CD8-positive, alpha-beta memory T cell (primary cell): ENCODE measurements around the gene RAB15. TPM values are rescaled to one million over a fixed set of nuclear protein-coding genes. Genes with fewer than 3 reads are reported as not detected.

Experiments
- CTCF ChIA-PET: fragments of 350-600 bp; sonication (Branson Sonifier 250); formaldehyde crosslinking; loops from one replicate; lab custom pipeline; 2021; ENCODE audit warnings: antibody characterized with exemption; lab: Charles Lee
- POLR2A ChIA-PET: fragments of 350-600 bp; sonication (Branson Sonifier 250); formaldehyde crosslinking; loops from one replicate; lab custom pipeline; 2021; ENCODE audit warnings: antibody characterized with exemption; lab: Charles Lee
- DNase-seq, 5 donors: peaks; one replicate each; pipeline versions ENCODE4 v3.0.0 to v3.0.0-alpha.2; 2020 to 2022; ENCODE audit warnings: mixed read lengths in 1 of 5
- H3K27ac ChIP-seq: one replicate; pipeline ENCODE4 v1.7.0; 2013; ENCODE audit warnings: low read depth, mild to moderate bottlenecking, low read length, moderate library complexity
- H3K27me3 ChIP-seq: 2 replicates; pipeline ENCODE4 v1.7.0; 2013; ENCODE audit warnings: low read length, mild to moderate bottlenecking; ENCODE audit not compliant: insufficient read depth, poor library complexity, severe bottlenecking
- H3K36me3 ChIP-seq: 2 replicates; pipeline ENCODE4 v1.7.0; 2013; ENCODE audit warnings: mild to moderate bottlenecking, low read length, moderate library complexity; ENCODE audit not compliant: insufficient read depth
- H3K4me1 ChIP-seq: 2 replicates; pipeline ENCODE4 v1.7.0; 2013; ENCODE audit warnings: mild to moderate bottlenecking, low read length, moderate library complexity; ENCODE audit not compliant: insufficient read depth
- H3K4me3 ChIP-seq: 2 replicates; pipeline ENCODE4 v1.7.0; 2013; ENCODE audit warnings: mild to moderate bottlenecking, low read length
- H3K9me3 ChIP-seq: 2 replicates; pipeline ENCODE4 v1.7.0; 2013; ENCODE audit warnings: mild to moderate bottlenecking, low read length
- H3K27ac Mint-ChIP-seq, 8 donors: one replicate each; pipeline ENCODE4 v1.8.0; 2020 to 2021; ENCODE audit warnings: mixed read lengths in 8 of 8, mild to moderate bottlenecking in 6 of 8, inconsistent platforms in 3 of 8, moderate library complexity in 3 of 8
- H3K27me3 Mint-ChIP-seq, 2 donors: one replicate each; pipeline ENCODE4 v1.8.0; 2020 to 2021; ENCODE audit warnings: mixed read lengths in 2 of 2, mild to moderate bottlenecking in 1 of 2, moderate library complexity in 1 of 2
- H3K36me3 Mint-ChIP-seq, 3 donors: one replicate each; pipeline ENCODE4 v1.8.0; 2020 to 2021; ENCODE audit warnings: mixed read lengths in 3 of 3, inconsistent platforms in 1 of 3, mild to moderate bottlenecking in 1 of 3
- H3K4me1 Mint-ChIP-seq, 3 donors: one replicate each; pipeline ENCODE4 v1.8.0; 2020 to 2021; ENCODE audit warnings: mixed read lengths in 3 of 3, inconsistent platforms in 1 of 3, mild to moderate bottlenecking in 1 of 3
- H3K4me3 Mint-ChIP-seq, 7 donors: one replicate each; pipeline ENCODE4 v1.8.0; 2020 to 2021; ENCODE audit warnings: mixed read lengths in 7 of 7, mild to moderate bottlenecking in 6 of 7, moderate library complexity in 4 of 7, inconsistent platforms in 2 of 7
- H3K9me3 Mint-ChIP-seq, 5 donors: one replicate each; pipeline ENCODE4 v1.8.0; 2020 to 2022; ENCODE audit warnings: mixed read lengths in 5 of 5, mild to moderate bottlenecking in 3 of 5, moderate library complexity in 2 of 5, inconsistent platforms in 1 of 5
- polyA plus RNA-seq: library from polyadenylated mRNA; unstranded; fragments of 300-500 nt; fragmentation: Illumina TruSeq; gene quantifications from one replicate; pipeline ENCODE4 v1.2.3, GENCODE V29; 2021
- total RNA-seq, 2 experiments: library from RNA; stranded (reverse); gene quantifications; one replicate each; pipeline ENCODE4 v1.2.3, GENCODE V29; 2021

RAB15 gene
- total and polyA plus RNA-seq, 3 experiments from 2014 or later = 4.2 to 4.9 (median 4.7) TPM

- peaks cover 11 to 54% (median 19%) of the 10 kb centered on the region in 3 donors for H3K36me3 Mint-ChIP-seq
- H3K27ac Mint-ChIP-seq = peak overlapping the region; percentile 3 to 89 (median 58)
- H3K4me1 ChIP-seq = peaks cover 68% of the 10 kb centered on the region
- no peak for DNase-seq
- H3K27ac ChIP-seq = no peak overlapping the region
- peak overlapping the region in 1 of 7 donors; percentile 8 for H3K4me3 Mint-ChIP-seq
- H3K36me3 ChIP-seq = peaks cover 22% of the 10 kb centered on the region
- H3K9me3 ChIP-seq = no peaks in the 10 kb centered on the region
- H3K27me3 ChIP-seq = no peaks in the 10 kb centered on the region
- H3K9me3 Mint-ChIP-seq = no peaks in the 10 kb centered on the region
- H3K27me3 Mint-ChIP-seq = no peaks in the 10 kb centered on the region
- ChIA-PET POLR2A (interaction anchor here (0.6 kb wide), 1 partner anchor 49 kb away, joined by 4 read pairs; no protein-coding TSS in a partner anchor), CTCF (interaction anchor here (1.8 to 3.8 kb wide), 2 partner anchors 10 to 35 kb away, joined by 8 to 12 read pairs; no protein-coding TSS in a partner anchor)
- peaks cover 31 to 42% (median 36%) of the 10 kb centered on the region in 3 donors for H3K4me1 Mint-ChIP-seq
- H3K4me3 ChIP-seq = no peak overlapping the region
Observed at GRCh38 chr14:64926398-64926995, 45.6 kb downstream of the RAB15 start.

DNA sequence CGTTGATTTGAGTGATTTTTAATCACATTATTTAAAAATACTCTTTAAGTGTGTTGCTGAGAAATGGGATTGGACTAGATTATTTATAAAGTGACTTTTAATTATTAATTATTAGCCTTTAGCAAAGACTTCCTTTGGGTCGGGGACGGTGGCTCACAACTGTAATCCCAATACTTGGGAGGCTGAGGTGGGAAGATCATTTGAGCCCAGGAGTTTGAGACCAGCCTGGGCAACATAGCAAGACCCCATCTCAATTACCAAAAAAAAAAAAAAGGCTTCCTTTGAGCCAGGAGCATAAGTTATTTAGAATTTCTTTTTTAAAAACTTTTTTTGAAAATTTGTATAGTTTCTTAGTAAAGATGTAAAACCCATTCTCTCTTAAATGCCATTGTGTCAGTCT is 49.1 kb downstream of the RAB15 start:
- Mint-ChIP-seq H3K36me3 (peaks cover 11 to 57% (median 23%) of the 10 kb centered on the region in 3 donors), H3K27me3 (no peaks in the 10 kb centered on the region), H3K27ac (peak overlapping the region in 2 of 8 donors; percentile 14 to 42), H3K4me1 (peaks cover 64 to 74% (median 65%) of the 10 kb centered on the region in 3 donors), H3K9me3 (no peaks in the 10 kb centered on the region), H3K4me3 (no peak overlapping the region)
- H3K27ac ChIP-seq = no peak overlapping the region
- ChIA-PET CTCF (interaction anchor here (1.0 kb wide), 1 partner anchor 31 kb away, joined by 3 read pairs; no protein-coding TSS in a partner anchor), POLR2A (interaction anchor here (0.7 kb wide), 1 partner anchor 599 kb away, joined by 4 read pairs; no protein-coding TSS in a partner anchor)
- H3K9me3 ChIP-seq = no peaks in the 10 kb centered on the region
- peaks cover 19% of the 10 kb centered on the region for H3K36me3 ChIP-seq
- no peaks in the 10 kb centered on the region for H3K27me3 ChIP-seq
- peaks cover 61% of the 10 kb centered on the region for H3K4me1 ChIP-seq
- no peak overlapping the region for H3K4me3 ChIP-seq
- DNase-seq = no peak

- H3K4me1 ChIP-seq = peaks cover 72% of the 10 kb centered on the region
- Mint-ChIP-seq H3K4me3 (peak overlapping the region in 1 of 7 donors; percentile 3), H3K36me3 (peaks cover 7 to 45% (median 21%) of the 10 kb centered on the region in 3 donors), H3K9me3 (no peaks in the 10 kb centered on the region), H3K27ac (peak overlapping the region in 3 of 8 donors; percentile 54 to 80 (median 66)), H3K4me1 (peaks cover 72 to 86% (median 85%) of the 10 kb centered on the region in 3 donors), H3K27me3 (no peaks in the 10 kb centered on the region)
- H3K27ac ChIP-seq = no peak overlapping the region
- no peaks in the 10 kb centered on the region for H3K27me3 ChIP-seq
- CTCF ChIA-PET = no interaction called here
- H3K36me3 ChIP-seq = peaks cover 10% of the 10 kb centered on the region
- no peak for DNase-seq
- H3K4me3 ChIP-seq = no peak overlapping the region
- POLR2A ChIA-PET = no interaction called here
- H3K9me3 ChIP-seq = no peaks in the 10 kb centered on the region
Observed at GRCh38 chr14:64920465-64920864, 51.7 kb downstream of the RAB15 start.

DNA sequence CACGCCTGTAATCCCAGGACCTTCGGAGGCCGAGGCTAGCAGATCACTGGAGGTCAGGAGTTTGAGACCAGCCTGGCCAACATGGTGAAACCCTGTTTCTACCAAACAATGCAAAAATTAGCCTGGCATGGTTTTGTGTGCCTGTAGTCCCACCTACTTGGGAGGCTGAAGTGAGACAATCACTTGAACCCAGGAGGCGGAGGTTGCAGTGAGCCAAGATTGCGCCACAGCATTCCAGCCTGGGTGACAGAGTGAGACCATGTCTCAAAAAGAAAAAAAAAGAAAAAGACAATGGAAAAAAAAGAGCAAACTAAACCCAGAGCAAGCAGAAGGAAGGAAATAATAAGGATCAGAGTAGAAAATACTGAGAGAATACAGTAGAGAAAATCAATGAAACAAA is 52.5 kb downstream of the RAB15 start:
- POLR2A ChIA-PET = no interaction called here
- DNase-seq = no peak
- peaks cover 72% of the 10 kb centered on the region for H3K4me1 ChIP-seq
- peaks cover 9 to 45% (median 17%) of the 10 kb centered on the region in 3 donors for H3K36me3 Mint-ChIP-seq
- no peak overlapping the region for H3K27ac ChIP-seq
- H3K9me3 Mint-ChIP-seq = no peaks in the 10 kb centered on the region
- H3K27me3 Mint-ChIP-seq = no peaks in the 10 kb centered on the region
- peak overlapping the region in 1 of 7 donors; percentile 2 for H3K4me3 Mint-ChIP-seq
- no peaks in the 10 kb centered on the region for H3K27me3 ChIP-seq
- no peaks in the 10 kb centered on the region for H3K9me3 ChIP-seq
- no peak overlapping the region for H3K4me3 ChIP-seq
- H3K36me3 ChIP-seq = peaks cover 7% of the 10 kb centered on the region
- CTCF ChIA-PET = no interaction called here
- H3K4me1 Mint-ChIP-seq = peaks cover 77 to 91% (median 90%) of the 10 kb centered on the region in 3 donors
- H3K27ac Mint-ChIP-seq = peak overlapping the region in 4 of 8 donors; percentile 4 to 92 (median 65)

DNA sequence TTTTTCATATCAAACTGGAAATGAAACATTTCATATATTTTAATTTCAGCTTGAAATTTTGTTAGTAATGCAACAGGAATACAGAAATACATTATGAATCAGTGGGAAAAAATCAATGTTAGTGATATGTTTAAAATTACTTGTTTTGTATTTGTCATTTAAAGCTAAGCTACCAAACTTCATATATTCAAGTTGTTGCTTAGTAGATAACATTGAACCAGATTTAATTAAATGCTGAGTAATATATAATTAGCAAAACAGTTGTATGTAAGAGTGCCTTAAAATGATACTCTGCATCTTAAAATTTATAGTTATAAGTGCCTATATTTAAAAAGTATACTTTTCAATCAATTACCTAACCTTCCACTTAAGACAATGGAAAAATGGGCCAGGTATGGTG is 52.9 kb downstream of the RAB15 start:
- Mint-ChIP-seq H3K4me3 (no peak overlapping the region), H3K9me3 (no peaks in the 10 kb centered on the region), H3K27me3 (no peaks in the 10 kb centered on the region), H3K4me1 (peaks cover 74 to 88% (median 87%) of the 10 kb centered on the region in 3 donors), H3K36me3 (peaks cover 7 to 45% (median 16%) of the 10 kb centered on the region in 3 donors), H3K27ac (peak overlapping the region in 4 of 8 donors; percentile 61 to 70 (median 69))
- H3K4me3 ChIP-seq = no peak overlapping the region
- CTCF ChIA-PET = no interaction called here
- H3K9me3 ChIP-seq = no peaks in the 10 kb centered on the region
- POLR2A ChIA-PET = no interaction called here
- DNase-seq = no peak
- H3K36me3 ChIP-seq = peaks cover 3% of the 10 kb centered on the region
- no peaks in the 10 kb centered on the region for H3K27me3 ChIP-seq
- no peak overlapping the region for H3K27ac ChIP-seq
- H3K4me1 ChIP-seq = peaks cover 68% of the 10 kb centered on the region

- peak overlapping the region in 7 of 8 donors; percentile 8 to 79 (median 61) for H3K27ac Mint-ChIP-seq
- no peak for DNase-seq
- peak overlapping the region in 2 of 7 donors; percentile 15 to 28 for H3K4me3 Mint-ChIP-seq
- peaks cover 3 to 42% (median 13%) of the 10 kb centered on the region in 3 donors for H3K36me3 Mint-ChIP-seq
- POLR2A ChIA-PET = interaction anchor here (1.0 kb wide), 1 partner anchor 9 kb away, joined by 3 read pairs; no protein-coding TSS in a partner anchor
- H3K4me1 Mint-ChIP-seq = peaks cover 73 to 83% (median 82%) of the 10 kb centered on the region in 3 donors
- Histone ChIP-seq H3K4me1 (peaks cover 66% of the 10 kb centered on the region), H3K9me3 (no peaks in the 10 kb centered on the region), H3K36me3 (no peaks in the 10 kb centered on the region), H3K27ac (no peak overlapping the region), H3K4me3 (no peak overlapping the region), H3K27me3 (no peaks in the 10 kb centered on the region)
- CTCF ChIA-PET = interaction anchor here (1.0 kb wide), 1 partner anchor 17 kb away, joined by 3 read pairs; no protein-coding TSS in a partner anchor
- no peaks in the 10 kb centered on the region for H3K27me3 Mint-ChIP-seq
- peaks cover 0 to 3% (median 0%) of the 10 kb centered on the region in 5 donors for H3K9me3 Mint-ChIP-seq
Observed at GRCh38 chr14:64918216-64918615, 53.9 kb downstream of the RAB15 start.

GRCh38 chr14:64915797-64916196 is 56.3 kb downstream of the RAB15 start:
- Histone ChIP-seq H3K27me3 (no peaks in the 10 kb centered on the region), H3K4me1 (peaks cover 60% of the 10 kb centered on the region), H3K36me3 (no peaks in the 10 kb centered on the region), H3K27ac (no peak overlapping the region), H3K9me3 (no peaks in the 10 kb centered on the region), H3K4me3 (peak overlapping the region; percentile 90)
- POLR2A ChIA-PET = no interaction called here
- Mint-ChIP-seq H3K36me3 (peaks cover 3 to 36% (median 12%) of the 10 kb centered on the region in 3 donors), H3K27ac (peak overlapping the region; percentile 30 to 98 (median 96)), H3K9me3 (peaks cover 0 to 3% (median 0%) of the 10 kb centered on the region in 5 donors), H3K4me3 (peak overlapping the region; percentile 86 to 96 (median 91)), H3K27me3 (peaks cover 2 to 3% of the 10 kb centered on the region in 2 donors), H3K4me1 (peaks cover 62 to 65% (median 64%) of the 10 kb centered on the region in 3 donors)
- no peak for DNase-seq
- CTCF ChIA-PET = interaction anchor here (1.1 to 1.8 kb wide), 2 partner anchors 12 to 24 kb away, joined by 4 to 10 read pairs; no protein-coding TSS in a partner anchor
